ENCODE measurements around the gene MAD1L1. TPM values are rescaled to one million over a fixed set of nuclear protein-coding genes. Genes with fewer than 3 reads are reported as not detected.

The MAD1L1 gene
- total RNA-seq, 4 donors from 2014 or later: 8.0 to 52.7 (median 26.7) TPM

DNA sequence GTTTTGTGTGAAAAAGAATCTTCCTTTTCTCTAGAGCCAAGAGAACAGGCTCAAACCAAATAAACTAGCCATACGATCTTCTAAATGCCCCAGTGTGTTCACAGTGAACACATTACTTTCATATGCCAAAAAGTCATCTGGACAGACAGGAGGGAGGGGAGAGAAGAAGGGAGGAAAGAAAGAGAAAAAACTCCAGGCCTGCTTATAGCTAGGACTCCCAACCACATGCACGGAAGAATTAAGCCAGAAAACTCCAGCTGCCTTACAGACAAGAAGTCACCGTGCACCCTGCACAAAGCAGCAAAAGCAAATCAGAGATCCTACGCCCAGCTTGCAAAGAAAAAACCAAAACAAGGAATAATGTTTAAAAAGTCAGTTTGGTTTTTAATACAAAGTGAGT is 47.2 kb upstream of the MAD1L1 start:
- intact Hi-C loops (cut with DNase I; ENCODE audit: low total_unique reads): no loop called here
- Histone ChIP-seq H3K27me3 (no peaks in the 10 kb centered on the region), H3K27ac (no peak overlapping the region), H3K4me3 (no peak overlapping the region), H3K4me1 (peaks cover 0 to 19% (median 5%) of the 10 kb centered on the region in 4 donors), H3K9me3 (no peaks in the 10 kb centered on the region), H3K36me3 (no peaks in the 10 kb centered on the region)
- TF ChIP-seq, protein P1, sequence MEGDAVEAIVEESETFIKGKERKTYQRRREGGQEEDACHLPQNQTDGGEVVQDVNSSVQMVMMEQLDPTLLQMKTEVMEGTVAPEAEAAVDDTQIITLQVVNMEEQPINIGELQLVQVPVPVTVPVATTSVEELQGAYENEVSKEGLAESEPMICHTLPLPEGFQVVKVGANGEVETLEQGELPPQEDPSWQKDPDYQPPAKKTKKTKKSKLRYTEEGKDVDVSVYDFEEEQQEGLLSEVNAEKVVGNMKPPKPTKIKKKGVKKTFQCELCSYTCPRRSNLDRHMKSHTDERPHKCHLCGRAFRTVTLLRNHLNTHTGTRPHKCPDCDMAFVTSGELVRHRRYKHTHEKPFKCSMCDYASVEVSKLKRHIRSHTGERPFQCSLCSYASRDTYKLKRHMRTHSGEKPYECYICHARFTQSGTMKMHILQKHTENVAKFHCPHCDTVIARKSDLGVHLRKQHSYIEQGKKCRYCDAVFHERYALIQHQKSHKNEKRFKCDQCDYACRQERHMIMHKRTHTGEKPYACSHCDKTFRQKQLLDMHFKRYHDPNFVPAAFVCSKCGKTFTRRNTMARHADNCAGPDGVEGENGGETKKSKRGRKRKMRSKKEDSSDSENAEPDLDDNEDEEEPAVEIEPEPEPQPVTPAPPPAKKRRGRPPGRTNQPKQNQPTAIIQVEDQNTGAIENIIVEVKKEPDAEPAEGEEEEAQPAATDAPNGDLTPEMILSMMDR (IDR thresholded peaks at IDR 0.05): no peak
- TF ChIP-seq EP300 (IDR thresholded peaks at IDR 0.05; ENCODE audit: low read depth) (no peak), POLR2AphosphoS5 (IDR thresholded peaks at IDR 0.05) (no peak), POLR2A (IDR thresholded peaks at IDR 0.05) (no peak)
- WGBS, 2 donors (ENCODE audit: low coverage in 1 of 2): 64 to 74% methylated on average over 4 of the region's 4 CpGs
- in situ Hi-C loops (cut with MboI; ENCODE audit: low pct_ligation_motif_present in 1 of 4, low pct_unique_long_range_greater_than_20kb in 1 of 4, low sequenced_read_pairs in 3 of 4): no loop called here
- no peak for DNase-seq

DNA sequence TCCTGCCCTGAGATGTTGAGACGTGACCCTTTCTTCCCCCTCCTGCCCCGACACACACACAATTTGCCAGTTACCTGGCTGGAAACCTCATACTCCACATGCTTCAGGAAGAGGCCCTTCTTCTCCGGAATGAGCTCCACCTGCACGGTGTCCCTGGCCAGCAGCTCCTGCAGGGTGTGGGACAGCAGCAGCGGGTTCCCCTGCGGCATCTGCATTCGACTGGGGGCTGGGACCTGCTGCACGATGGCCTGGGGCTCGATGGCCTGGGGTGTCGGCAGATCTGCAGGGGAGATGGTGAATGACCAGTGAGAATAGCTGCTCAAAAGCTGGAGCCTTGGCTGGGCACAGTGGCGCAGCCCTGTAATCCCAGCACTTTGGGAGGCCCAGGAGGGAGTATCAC is 45.3 kb upstream of the MAD1L1 start:
- H3K4me3 ChIP-seq: no peak overlapping the region
- no peak for TF ChIP-seq EP300 (IDR thresholded peaks at IDR 0.05; ENCODE audit: low read depth)
- in situ Hi-C loops (cut with MboI; ENCODE audit: low pct_ligation_motif_present in 1 of 4, low pct_unique_long_range_greater_than_20kb in 1 of 4, low sequenced_read_pairs in 3 of 4): no loop called here
- 95% methylated on average over 11 of the region's 11 CpGs; no CpG with 5 or more reads in 1 of the 2 donors for WGBS, 2 donors (ENCODE audit: low coverage in 1 of 2)
- peaks cover 0 to 19% (median 5%) of the 10 kb centered on the region in 4 donors for H3K4me1 ChIP-seq
- intact Hi-C loops (cut with DNase I; ENCODE audit: low total_unique reads): no loop called here
- no peaks in the 10 kb centered on the region for H3K9me3 ChIP-seq
- H3K27ac ChIP-seq: no peak overlapping the region
- DNase-seq: no peak
- H3K27me3 ChIP-seq: no peaks in the 10 kb centered on the region
- no peaks in the 10 kb centered on the region for H3K36me3 ChIP-seq

DNA sequence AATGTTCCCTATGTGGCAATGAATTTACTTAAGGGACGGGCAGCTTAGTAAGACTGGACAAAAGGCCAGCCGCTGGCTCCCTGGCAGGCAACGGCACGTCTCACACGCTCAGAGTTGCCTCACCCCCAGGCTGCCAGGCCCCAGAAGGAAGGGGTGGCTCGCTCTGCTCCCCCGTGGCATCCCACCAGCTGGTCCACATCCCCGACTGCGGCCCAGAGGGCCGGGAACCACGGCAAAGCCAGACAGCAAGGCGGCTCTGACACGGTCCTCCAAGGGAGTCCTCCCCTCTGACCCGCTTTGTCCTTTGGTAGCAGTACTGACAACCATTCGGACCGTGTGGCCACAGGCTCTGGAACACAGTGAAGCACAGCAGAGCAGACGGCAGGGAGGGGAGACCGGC is 43.4 kb upstream of the MAD1L1 start:
- no peaks in the 10 kb centered on the region for H3K9me3 ChIP-seq
- TF ChIP-seq, protein P1 (IDR thresholded peaks at IDR 0.05): no peak
- TF ChIP-seq POLR2AphosphoS5 (IDR thresholded peaks at IDR 0.05) (no peak), POLR2A (IDR thresholded peaks at IDR 0.05) (no peak), EP300 (IDR thresholded peaks at IDR 0.05; ENCODE audit: low read depth) (no peak)
- in situ Hi-C loops (cut with MboI; ENCODE audit: low pct_ligation_motif_present in 1 of 4, low pct_unique_long_range_greater_than_20kb in 1 of 4, low sequenced_read_pairs in 3 of 4): no loop called here
- no peak overlapping the region for H3K4me3 ChIP-seq
- WGBS, 2 donors (ENCODE audit: low coverage in 1 of 2): 93 to 100% methylated on average over 3 to 12 of the region's 18 CpGs
- no peak overlapping the region for H3K27ac ChIP-seq
- DNase-seq: no peak
- intact Hi-C loops (cut with DNase I; ENCODE audit: low total_unique reads): no loop called here
- no peaks in the 10 kb centered on the region for H3K36me3 ChIP-seq
- no peaks in the 10 kb centered on the region for H3K27me3 ChIP-seq
- H3K4me1 ChIP-seq: peaks cover 0 to 7% (median 0%) of the 10 kb centered on the region in 4 donors

DNA sequence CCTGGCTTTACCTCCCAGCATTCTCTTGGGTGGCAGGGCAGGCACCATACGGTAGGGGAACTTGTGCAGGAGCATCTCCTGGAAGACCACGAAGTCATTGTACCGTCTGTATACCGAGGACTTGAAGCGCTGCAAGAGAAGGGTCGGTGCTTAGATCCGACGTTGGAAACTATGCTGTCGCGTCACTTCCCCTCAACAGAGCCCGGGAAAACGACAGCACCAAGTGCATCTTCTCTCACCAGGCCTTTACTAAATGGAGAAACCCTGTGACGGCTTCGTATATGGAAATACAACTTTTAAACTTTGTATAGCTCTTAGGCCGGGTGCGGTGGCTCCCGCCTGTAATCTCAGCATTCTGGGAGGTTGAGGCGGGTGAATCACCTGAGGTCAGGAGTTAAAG is 42.4 kb upstream of the MAD1L1 start:
- H3K9me3 ChIP-seq: no peaks in the 10 kb centered on the region
- no peak overlapping the region for H3K4me3 ChIP-seq
- no peaks in the 10 kb centered on the region for H3K27me3 ChIP-seq
- no peak overlapping the region for H3K27ac ChIP-seq
- peaks cover 0 to 3% (median 0%) of the 10 kb centered on the region in 4 donors for H3K4me1 ChIP-seq
- no peak for DNase-seq
- no peaks in the 10 kb centered on the region for H3K36me3 ChIP-seq
- 92% methylated on average over 10 to 18 of the region's 18 CpGs for WGBS, 2 donors (ENCODE audit: low coverage in 1 of 2)
- TF ChIP-seq POLR2A (IDR thresholded peaks at IDR 0.05) (no peak), POLR2AphosphoS5 (IDR thresholded peaks at IDR 0.05) (no peak)
- TF ChIP-seq, protein P1 (IDR thresholded peaks at IDR 0.05): no peak
- intact Hi-C loops (cut with DNase I; ENCODE audit: low total_unique reads): no loop called here
- in situ Hi-C loops (cut with MboI; ENCODE audit: low pct_ligation_motif_present in 1 of 4, low pct_unique_long_range_greater_than_20kb in 1 of 4, low sequenced_read_pairs in 3 of 4): no loop called here

DNA sequence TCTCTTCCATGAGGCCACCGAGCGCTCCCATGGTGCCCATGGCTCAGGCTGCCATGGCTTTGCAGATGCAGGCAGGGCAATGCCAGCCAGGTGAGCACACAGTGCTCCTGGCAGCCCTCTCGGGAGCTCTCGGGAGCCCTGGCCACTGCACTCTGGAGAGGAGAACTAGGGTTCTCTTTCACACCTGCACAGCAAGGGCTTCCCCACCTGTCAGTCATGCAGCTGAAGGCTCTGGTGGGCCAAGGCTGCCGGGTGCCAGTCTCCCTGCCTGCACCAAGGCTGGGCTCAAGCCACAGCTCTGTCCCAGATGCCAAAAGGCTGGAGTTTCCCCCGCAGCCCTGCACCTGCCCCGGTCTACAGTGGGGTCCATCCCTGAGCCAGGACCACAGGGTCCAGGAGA is 41.9 kb upstream of the MAD1L1 start:
- WGBS, 2 donors (ENCODE audit: low coverage in 1 of 2): 74% methylated on average over 7 of the region's 7 CpGs; no CpG with 5 or more reads in 1 of the 2 donors
- H3K27ac ChIP-seq: no peak overlapping the region
- H3K4me1 ChIP-seq: no peaks in the 10 kb centered on the region
- no peaks in the 10 kb centered on the region for H3K27me3 ChIP-seq
- intact Hi-C loops (cut with DNase I; ENCODE audit: low total_unique reads): no loop called here
- no peak overlapping the region for H3K4me3 ChIP-seq
- TF ChIP-seq EP300 (IDR thresholded peaks at IDR 0.05; ENCODE audit: low read depth): no peak
- TF ChIP-seq POLR2AphosphoS5 (IDR thresholded peaks at IDR 0.05): no peak
- TF ChIP-seq POLR2A (IDR thresholded peaks at IDR 0.05): no peak
- TF ChIP-seq, protein P1 (IDR thresholded peaks at IDR 0.05): no peak
- H3K9me3 ChIP-seq: no peaks in the 10 kb centered on the region
- in situ Hi-C loops (cut with MboI; ENCODE audit: low pct_ligation_motif_present in 1 of 4, low pct_unique_long_range_greater_than_20kb in 1 of 4, low sequenced_read_pairs in 3 of 4): no loop called here
- DNase-seq: no peak
- H3K36me3 ChIP-seq: no peaks in the 10 kb centered on the region
